ENCODE data around the gene TTC8. TPM values are rescaled to one million over a fixed set of nuclear protein-coding genes. Genes with fewer than 3 reads are reported as not detected.

Gene TTC8
- total RNA-seq, 2 donors from 2014 or later: 20.8 to 34.1 TPM

- Histone ChIP-seq H3K4me1 (ENCODE audit: control insufficient read depth in 1 of 2, low read depth in 2 of 2) (no peaks in the 10 kb centered on the region), H3K27me3 (replicated peaks; ENCODE audit: insufficient read depth) (no peaks in the 10 kb centered on the region), H3K27ac (no peak overlapping the region), H3K36me3 (peaks cover 7% of the 10 kb centered on the region), H3K9me3 (no peaks in the 10 kb centered on the region), H3K4me3 (no peak overlapping the region)
- DNase-seq (ENCODE audit: low spot score) (no peak), ATAC-seq (ENCODE audit: insufficient number of reproducible peaks, low FRiP score, low read depth) (no peak)
- TF ChIP-seq, protein P1, sequence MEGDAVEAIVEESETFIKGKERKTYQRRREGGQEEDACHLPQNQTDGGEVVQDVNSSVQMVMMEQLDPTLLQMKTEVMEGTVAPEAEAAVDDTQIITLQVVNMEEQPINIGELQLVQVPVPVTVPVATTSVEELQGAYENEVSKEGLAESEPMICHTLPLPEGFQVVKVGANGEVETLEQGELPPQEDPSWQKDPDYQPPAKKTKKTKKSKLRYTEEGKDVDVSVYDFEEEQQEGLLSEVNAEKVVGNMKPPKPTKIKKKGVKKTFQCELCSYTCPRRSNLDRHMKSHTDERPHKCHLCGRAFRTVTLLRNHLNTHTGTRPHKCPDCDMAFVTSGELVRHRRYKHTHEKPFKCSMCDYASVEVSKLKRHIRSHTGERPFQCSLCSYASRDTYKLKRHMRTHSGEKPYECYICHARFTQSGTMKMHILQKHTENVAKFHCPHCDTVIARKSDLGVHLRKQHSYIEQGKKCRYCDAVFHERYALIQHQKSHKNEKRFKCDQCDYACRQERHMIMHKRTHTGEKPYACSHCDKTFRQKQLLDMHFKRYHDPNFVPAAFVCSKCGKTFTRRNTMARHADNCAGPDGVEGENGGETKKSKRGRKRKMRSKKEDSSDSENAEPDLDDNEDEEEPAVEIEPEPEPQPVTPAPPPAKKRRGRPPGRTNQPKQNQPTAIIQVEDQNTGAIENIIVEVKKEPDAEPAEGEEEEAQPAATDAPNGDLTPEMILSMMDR (IDR thresholded peaks at IDR 0.05): no peak
Measured at GRCh38 chr14:88879022-88879421, 54.6 kb downstream of the TTC8 start.

- peaks cover 7% of the 10 kb centered on the region for H3K36me3 ChIP-seq
Measured at GRCh38 chr14:88882236-88882635, 57.8 kb downstream of the TTC8 start.

DNA sequence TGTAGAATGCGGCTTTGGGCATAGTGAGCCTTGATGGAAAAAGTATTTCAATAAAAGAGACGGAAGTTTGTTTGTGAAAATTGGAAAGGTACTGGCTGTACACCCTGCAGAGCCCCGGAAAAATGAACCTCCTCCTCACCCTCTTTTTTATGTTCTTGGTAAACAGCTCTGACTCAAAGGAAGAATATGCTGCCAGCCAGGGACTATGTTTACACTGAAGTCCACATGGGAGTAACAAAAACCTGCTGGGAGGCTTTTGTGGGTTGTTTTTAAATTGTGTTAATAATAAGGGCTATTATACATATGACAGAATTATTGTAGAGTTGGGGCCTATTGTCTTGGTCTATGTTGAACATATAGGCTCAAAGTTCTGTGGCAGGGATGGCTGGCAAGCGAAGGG lies 70.7 kb downstream of the TTC8 start:
- H3K27ac ChIP-seq: no peak overlapping the region
- H3K4me1 ChIP-seq (ENCODE audit: control insufficient read depth in 1 of 2, low read depth in 2 of 2): no peaks in the 10 kb centered on the region
- ATAC-seq (ENCODE audit: insufficient number of reproducible peaks, low FRiP score, low read depth): no peak

More at GRCh38 chr14:88882236-88882635, 57.8 kb downstream of the TTC8 start:
- Histone ChIP-seq H3K27me3 (replicated peaks; ENCODE audit: insufficient read depth) (no peaks in the 10 kb centered on the region), H3K4me3 (no peak overlapping the region), H3K9me3 (no peaks in the 10 kb centered on the region), H3K27ac (no peak overlapping the region), H3K4me1 (ENCODE audit: control insufficient read depth in 1 of 2, low read depth in 2 of 2) (no peaks in the 10 kb centered on the region)
- TF ChIP-seq, protein P1 (IDR thresholded peaks at IDR 0.05): no peak
- DNase-seq (ENCODE audit: low spot score) (no peak), ATAC-seq (ENCODE audit: insufficient number of reproducible peaks, low FRiP score, low read depth) (no peak)

GRCh38 chr14:88901189-88901588 lies 76.7 kb downstream of the TTC8 start:
- ATAC-seq (ENCODE audit: insufficient number of reproducible peaks, low FRiP score, low read depth) (no peak), DNase-seq (ENCODE audit: low spot score) (no peak)
- Histone ChIP-seq H3K27me3 (replicated peaks; ENCODE audit: insufficient read depth) (no peaks in the 10 kb centered on the region), H3K36me3 (no peaks in the 10 kb centered on the region), H3K4me1 (ENCODE audit: control insufficient read depth in 1 of 2, low read depth in 2 of 2) (no peaks in the 10 kb centered on the region), H3K27ac (no peak overlapping the region), H3K9me3 (no peaks in the 10 kb centered on the region), H3K4me3 (no peak overlapping the region)
- TF ChIP-seq, protein P1 (IDR thresholded peaks at IDR 0.05): no peak

More for the DNA sequence above, 70.7 kb downstream of the TTC8 start:
- H3K9me3 ChIP-seq: no peaks in the 10 kb centered on the region
- no peak overlapping the region for H3K4me3 ChIP-seq
- no peaks in the 10 kb centered on the region for H3K36me3 ChIP-seq
- no peaks in the 10 kb centered on the region for H3K27me3 ChIP-seq (replicated peaks; ENCODE audit: insufficient read depth)
- DNase-seq (ENCODE audit: low spot score): no peak
- TF ChIP-seq, protein P1 (IDR thresholded peaks at IDR 0.05): no peak

GRCh38 chr14:88901991-88902390 lies 77.5 kb downstream of the TTC8 start:
- ATAC-seq (ENCODE audit: insufficient number of reproducible peaks, low FRiP score, low read depth) (no peak), DNase-seq (ENCODE audit: low spot score) (no peak)
- H3K27me3 ChIP-seq (replicated peaks; ENCODE audit: insufficient read depth): no peaks in the 10 kb centered on the region
- H3K4me3 ChIP-seq: no peak overlapping the region
- TF ChIP-seq, protein P1 (IDR thresholded peaks at IDR 0.05): no peak
- H3K36me3 ChIP-seq: no peaks in the 10 kb centered on the region
- H3K4me1 ChIP-seq (ENCODE audit: control insufficient read depth in 1 of 2, low read depth in 2 of 2): no peaks in the 10 kb centered on the region
- H3K9me3 ChIP-seq: no peaks in the 10 kb centered on the region
- no peak overlapping the region for H3K27ac ChIP-seq
